Trophoblast cell (in vitro differentiated cells and primary cell): ENCODE measurements around the gene ZFC3H1.
A peak's percentile ranks its signal among the peaks of the same experiment; 100 is the strongest.
"Not testable (repeated sequence)": the region's sequence is repeated elsewhere in the genome, so short reads cannot be mapped to it uniquely, and the experiment has no call there.

ENCODE experiments used
- DNase-seq, 2 donors: peaks; one replicate each; pipeline ENCODE4 v3.0.0-alpha.2; 2016
- H2AFZ ChIP-seq: 2 replicates; pipeline ENCODE4 v1.6.1; 2013; ENCODE audit warnings: low read length, moderate library complexity, mild to moderate bottlenecking; ENCODE audit not compliant: insufficient read depth, poor library complexity
- H2AK5ac ChIP-seq: 2 replicates; pipeline ENCODE4 v1.6.1; 2013; ENCODE audit warnings: mild to moderate bottlenecking, low read length
- H2BK120ac ChIP-seq: 2 replicates; pipeline ENCODE4 v1.6.1; 2013; ENCODE audit warnings: low read length, mild to moderate bottlenecking, moderate library complexity; ENCODE audit not compliant: insufficient read depth, poor library complexity
- H2BK12ac ChIP-seq: 2 replicates; pipeline ENCODE4 v1.6.1; 2013; ENCODE audit warnings: mild to moderate bottlenecking, low read length, moderate library complexity
- H2BK5ac ChIP-seq: 2 replicates; pipeline ENCODE4 v1.6.1; 2013; ENCODE audit warnings: low read length, low read depth, moderate library complexity, mild to moderate bottlenecking; ENCODE audit not compliant: poor library complexity
- H3K14ac ChIP-seq: 2 replicates; pipeline ENCODE4 v1.6.1; 2013; ENCODE audit warnings: mild to moderate bottlenecking, low read length
- H3K18ac ChIP-seq: 2 replicates; pipeline ENCODE4 v1.6.1; 2013; ENCODE audit warnings: mild to moderate bottlenecking, low read length
- H3K23ac ChIP-seq: 2 replicates; pipeline ENCODE4 v1.6.1; 2013; ENCODE audit warnings: low read length
- H3K27ac ChIP-seq: 2 replicates; pipeline ENCODE4 v1.5.1; 2013; ENCODE audit warnings: low read depth, mild to moderate bottlenecking, inconsistent platforms, low read length, moderate library complexity
- H3K27me3 ChIP-seq: 2 replicates; pipeline ENCODE4 v1.6.1; 2013; ENCODE audit warnings: inconsistent platforms, mild to moderate bottlenecking, low read length, moderate library complexity; ENCODE audit not compliant: insufficient read depth
- H3K36me3 ChIP-seq, 2 experiments: 1 replicate in 1 of 2; 2 replicates in 1 of 2; pipeline ENCODE4 v1.6.1; 2013; ENCODE audit warnings: low read length in 2 of 2, mild to moderate bottlenecking in 2 of 2, moderate library complexity in 1 of 2; ENCODE audit not compliant: insufficient read depth in 2 of 2, control insufficient read depth in 1 of 2
- H3K4ac ChIP-seq: 2 replicates; pipeline ENCODE4 v1.6.1; 2013; ENCODE audit warnings: low read depth, mild to moderate bottlenecking, low read length, moderate library complexity
- H3K4me1 ChIP-seq, 2 experiments: 1 replicate in 1 of 2; 2 replicates in 1 of 2; pipeline ENCODE4 v1.6.1; 2013; ENCODE audit warnings: low read length in 2 of 2, mild to moderate bottlenecking in 2 of 2, moderate library complexity in 1 of 2; ENCODE audit not compliant: insufficient read depth in 2 of 2, control insufficient read depth in 1 of 2
- H3K4me2 ChIP-seq: 2 replicates; pipeline ENCODE4 v1.6.1; 2013; ENCODE audit warnings: inconsistent platforms, mild to moderate bottlenecking, low read length, moderate library complexity
- H3K4me3 ChIP-seq: 2 replicates; pipeline ENCODE4 v1.5.1; 2013; ENCODE audit warnings: mild to moderate bottlenecking, low read depth, low read length, inconsistent platforms
- H3K79me1 ChIP-seq: one replicate; pipeline ENCODE4 v1.6.1; 2013; ENCODE audit warnings: low read length
- H3K79me2 ChIP-seq: 2 replicates; pipeline ENCODE4 v1.6.1; 2013; ENCODE audit warnings: low read length, mild to moderate bottlenecking; ENCODE audit not compliant: control insufficient read depth, insufficient read depth, poor library complexity
- H3K9ac ChIP-seq: 2 replicates; pipeline ENCODE4 v1.6.1; 2013; ENCODE audit warnings: mild to moderate bottlenecking, low read length
- H3K9me3 ChIP-seq: 2 replicates; pipeline ENCODE4 v1.6.1; 2013; ENCODE audit warnings: low read depth, mild to moderate bottlenecking, control low read depth, inconsistent platforms, low read length; ENCODE audit not compliant: insufficient read depth
- H4K12ac ChIP-seq: 2 replicates; pipeline ENCODE4 v1.6.1; 2013; ENCODE audit warnings: low read depth, mild to moderate bottlenecking, low read length, moderate library complexity
- H4K8ac ChIP-seq: 2 replicates; pipeline ENCODE4 v1.6.1; 2013; ENCODE audit warnings: low read depth, mild to moderate bottlenecking, low read length, moderate library complexity
- H4K91ac ChIP-seq: one replicate; pipeline ENCODE4 v1.6.1; 2013; ENCODE audit warnings: low read depth, mild to moderate bottlenecking, low read length, moderate library complexity
- WGBS: extraction: QIAGEN DNeasy Blood & Tissue Kit; methylation state at CpG from one replicate; pipeline ENCODE4 v1.1.7; 2013; ENCODE audit warnings: missing lambda C conversion rate; ENCODE audit not compliant: insufficient read length, insufficient coverage; ENCODE audit errors: extremely low coverage; 5-methylcytosine and 5-hydroxymethylcytosine counted together

ZFC3H1 gene

DNA sequence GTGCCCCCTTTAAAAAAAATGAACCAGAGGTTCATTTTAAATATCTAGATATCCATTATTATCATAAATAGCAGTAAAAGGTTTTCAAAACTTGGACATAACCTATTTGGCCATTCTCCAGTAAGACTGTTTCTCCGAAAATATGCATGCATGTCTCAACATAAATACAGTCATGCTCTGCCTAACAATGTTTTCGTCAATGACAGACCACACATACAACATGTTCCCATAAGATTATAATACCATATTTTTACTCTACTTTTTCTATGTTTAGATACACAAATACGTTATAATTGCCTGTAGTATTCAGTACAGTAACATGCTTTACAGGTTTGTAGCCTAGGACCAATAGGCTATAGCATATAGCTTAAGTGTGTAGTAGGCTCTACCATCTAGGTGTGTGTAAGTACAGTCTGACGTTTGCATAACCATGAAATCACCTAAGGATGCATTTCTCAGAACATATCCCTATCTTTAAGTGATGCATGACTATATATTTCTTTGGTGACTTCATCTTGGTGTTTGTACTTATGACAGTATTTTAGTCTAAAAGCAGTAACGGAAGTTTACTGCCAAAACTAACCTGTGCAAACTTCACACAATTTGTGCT is 25.4 kb upstream of the ZFC3H1 start:
- no peak overlapping the region for H3K27ac ChIP-seq
- H3K4ac ChIP-seq: no peak overlapping the region
- no peaks in the 10 kb centered on the region for H3K9me3 ChIP-seq
- no peak overlapping the region for H2AFZ ChIP-seq
- no peaks in the 10 kb centered on the region for H3K27me3 ChIP-seq
- no peak overlapping the region for H2BK5ac ChIP-seq
- H3K79me2 ChIP-seq: peaks cover 3% of the 10 kb centered on the region
- H3K4me3 ChIP-seq: no peak overlapping the region
- no peak overlapping the region for H2AK5ac ChIP-seq
- H3K9ac ChIP-seq: no peak overlapping the region
- H3K36me3 ChIP-seq: peaks cover 0 to 3% of the 10 kb centered on the region in 2 experiments
- no peak overlapping the region for H3K4me2 ChIP-seq
- H3K18ac ChIP-seq: no peak overlapping the region
- no peak overlapping the region for H3K14ac ChIP-seq
- H4K91ac ChIP-seq: no peak overlapping the region
- no peak overlapping the region for H4K8ac ChIP-seq
- DNase-seq: no peak
- no peak overlapping the region for H2BK12ac ChIP-seq
- no CpG with 5 or more reads among the region's 5 CpGs for WGBS
- no peak overlapping the region for H3K23ac ChIP-seq
- peaks cover 0 to 4% of the 10 kb centered on the region in 2 experiments for H3K4me1 ChIP-seq
- H4K12ac ChIP-seq: no peak overlapping the region
- no peak overlapping the region for H2BK120ac ChIP-seq
- peaks cover 6% of the 10 kb centered on the region for H3K79me1 ChIP-seq

DNA sequence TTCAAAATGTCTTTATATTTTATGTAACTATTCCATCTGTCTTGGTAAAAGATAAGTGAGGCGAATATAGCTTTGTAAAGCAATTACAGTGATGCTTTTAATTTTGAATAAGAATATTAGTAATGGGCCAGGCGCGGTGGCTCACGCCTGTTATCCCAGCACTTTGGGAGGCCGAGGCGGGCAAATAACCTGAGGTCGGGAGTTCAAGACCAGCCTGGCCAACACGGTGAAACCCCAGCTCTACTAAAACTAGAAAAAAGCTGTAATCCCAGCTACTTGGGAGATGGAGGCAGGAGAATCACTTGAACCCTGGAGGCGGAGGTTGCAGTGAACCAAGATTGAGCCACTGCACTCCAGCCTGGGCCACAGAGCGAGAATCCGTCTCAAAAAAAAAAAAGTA is 23.5 kb upstream of the ZFC3H1 start:
- H2AFZ ChIP-seq, DNase-seq, H3K27ac ChIP-seq, H3K9me3 ChIP-seq, H4K12ac ChIP-seq, H3K79me1 ChIP-seq, H3K36me3 ChIP-seq, H3K18ac ChIP-seq, H2BK120ac ChIP-seq, H3K14ac ChIP-seq, H3K23ac ChIP-seq, H2BK5ac ChIP-seq, H3K79me2 ChIP-seq, H3K9ac ChIP-seq, H4K91ac ChIP-seq, H2BK12ac ChIP-seq, H4K8ac ChIP-seq, H3K4me1 ChIP-seq, H2AK5ac ChIP-seq, H3K27me3 ChIP-seq, H3K4ac ChIP-seq, H3K4me3 ChIP-seq: not testable (repeated sequence)
- peak overlapping the region; percentile 58 for H3K4me2 ChIP-seq
- WGBS: no CpG with 5 or more reads among the region's 11 CpGs

DNA sequence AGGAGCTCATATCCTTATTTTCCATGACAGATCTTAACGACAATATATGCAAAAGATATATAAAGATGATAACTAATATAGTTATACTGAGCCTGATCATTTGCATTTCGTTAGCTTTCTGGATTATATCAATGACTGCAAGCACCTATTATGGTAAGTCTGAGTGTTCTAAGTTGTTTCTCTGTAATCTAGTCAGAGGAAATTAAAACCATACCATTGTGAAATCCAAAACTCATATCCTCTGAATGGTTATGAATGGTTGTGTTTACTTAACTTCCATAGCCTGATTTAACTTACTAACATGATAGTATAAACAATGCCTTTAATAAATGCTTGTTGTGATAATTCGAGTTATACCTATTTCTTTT is 23.0 kb upstream of the ZFC3H1 start:
- H2AK5ac ChIP-seq: no peak overlapping the region
- H3K18ac ChIP-seq: no peak overlapping the region
- H3K79me1 ChIP-seq: peaks cover 6% of the 10 kb centered on the region
- peak overlapping the region; percentile 12 for H3K4me3 ChIP-seq
- H2BK12ac ChIP-seq: no peak overlapping the region
- no peak overlapping the region for H4K91ac ChIP-seq
- DNase-seq: no peak
- no peak overlapping the region for H3K23ac ChIP-seq
- no peaks in the 10 kb centered on the region for H3K9me3 ChIP-seq
- H3K4ac ChIP-seq: no peak overlapping the region
- peaks cover 3% of the 10 kb centered on the region for H3K79me2 ChIP-seq
- H4K12ac ChIP-seq: peak overlapping the region; percentile 30
- H3K27me3 ChIP-seq: no peaks in the 10 kb centered on the region
- no peak overlapping the region for H2BK120ac ChIP-seq
- H3K36me3 ChIP-seq: peaks cover 0 to 3% of the 10 kb centered on the region in 2 experiments
- no peak overlapping the region for H2AFZ ChIP-seq
- peak overlapping the region; percentile 60 for H3K9ac ChIP-seq
- WGBS: no CpG with 5 or more reads among the region's 3 CpGs
- H3K4me2 ChIP-seq: peak overlapping the region; percentile 65
- no peak overlapping the region for H4K8ac ChIP-seq
- H3K14ac ChIP-seq: no peak overlapping the region
- peaks cover 0 to 4% of the 10 kb centered on the region in 2 experiments for H3K4me1 ChIP-seq
- H3K27ac ChIP-seq: no peak overlapping the region
- no peak overlapping the region for H2BK5ac ChIP-seq

DNA sequence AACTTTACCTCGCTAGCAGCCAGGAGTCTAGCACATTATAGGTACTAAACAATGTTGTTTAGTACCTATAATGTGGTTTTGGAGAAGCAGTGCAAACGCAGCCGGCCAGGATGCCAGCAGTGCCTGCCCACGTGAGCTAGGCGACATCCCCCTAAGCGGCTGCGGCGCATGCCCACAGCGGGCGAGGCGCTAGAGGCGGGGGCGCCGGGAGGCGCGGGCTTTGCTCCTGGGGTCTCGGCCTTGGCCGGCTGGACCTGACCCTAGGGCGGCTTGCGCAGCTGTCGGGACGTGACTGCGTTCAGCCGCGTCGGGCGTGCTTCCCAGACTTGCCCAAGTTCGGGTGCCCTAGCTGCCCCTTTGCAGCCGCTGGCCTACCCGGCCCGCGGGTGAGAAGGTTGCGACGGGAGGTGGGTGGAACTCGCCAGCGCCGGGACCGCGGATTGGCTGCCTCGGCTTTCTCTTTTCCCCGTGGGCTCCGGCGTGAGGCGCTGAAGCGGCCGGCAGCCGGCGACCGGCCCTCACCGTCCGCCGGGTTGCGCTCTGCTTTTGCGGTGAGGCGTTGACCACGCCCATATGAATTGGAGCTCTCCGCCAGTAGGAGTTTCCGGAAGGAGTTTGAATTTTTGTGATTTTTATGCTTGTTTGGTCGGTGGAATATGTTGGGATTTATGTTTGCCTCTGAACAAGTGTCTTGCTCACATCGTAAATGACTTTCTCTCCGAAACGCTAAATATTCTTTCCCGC is 22.4 kb upstream of the ZFC3H1 start, which contains the start of gene TMEM19:
Gene TMEM19, plus strand, starts transcription at position 169 of the 744 bp plus-strand sequence. CDS start 599 bp downstream, outside the sequence.
- H3K36me3 ChIP-seq: peaks cover 0 to 3% of the 10 kb centered on the region in 2 experiments
- peak within 1 kb of the TSS; percentile 95 for H2BK120ac ChIP-seq
- peak; percentile 90 to 93 for DNase-seq
- peak within 1 kb of the TSS; percentile 97 for H4K91ac ChIP-seq
- WGBS: no CpG with 5 or more reads among the region's 63 CpGs
- peak within 1 kb of the TSS; percentile 97 for H4K8ac ChIP-seq
- H3K79me2 ChIP-seq: peaks cover 3% of the 10 kb centered on the region
- peak within 1 kb of the TSS; percentile 96 for H3K18ac ChIP-seq
- H2AK5ac ChIP-seq: no peak within 1 kb of the TSS
- peak within 1 kb of the TSS; percentile 65 for H3K4me2 ChIP-seq
- no peak within 1 kb of the TSS for H2BK12ac ChIP-seq
- H3K4me3 ChIP-seq: peak within 1 kb of the TSS; percentile 94
- H3K4ac ChIP-seq: peak within 1 kb of the TSS; percentile 95
- peak within 1 kb of the TSS; percentile 97 for H3K9ac ChIP-seq
- H3K23ac ChIP-seq: no peak within 1 kb of the TSS
- peaks cover 0 to 4% of the 10 kb centered on the region in 2 experiments for H3K4me1 ChIP-seq
- H3K9me3 ChIP-seq: no peaks in the 10 kb centered on the region
- no peaks in the 10 kb centered on the region for H3K27me3 ChIP-seq
- H3K27ac ChIP-seq: peak within 1 kb of the TSS; percentile 86
- peaks cover 6% of the 10 kb centered on the region for H3K79me1 ChIP-seq
- H2AFZ ChIP-seq: peak within 1 kb of the TSS; percentile 99
- H4K12ac ChIP-seq: peak within 1 kb of the TSS; percentile 99
- peak within 1 kb of the TSS; percentile 99 for H3K14ac ChIP-seq
- peak within 1 kb of the TSS; percentile 94 for H2BK5ac ChIP-seq
